Measurements from ENCODE around the gene PRKCZ.

Gene PRKCZ

GRCh38 chr1:2100780-2101108 lies 50.5 kb downstream of the PRKCZ start:
- no peak for DNase-seq (ENCODE audit: low read depth in 1 of 2, low spot score in 1 of 2)

GRCh38 chr1:2101531-2101930 lies 51.3 kb downstream of the PRKCZ start:
- no peak for DNase-seq (ENCODE audit: low read depth in 1 of 2, low spot score in 1 of 2)

- no peak for DNase-seq (ENCODE audit: low read depth in 1 of 2, low spot score in 1 of 2)
Observed at GRCh38 chr1:2101946-2102345, 51.7 kb downstream of the PRKCZ start.

GRCh38 chr1:2102753-2103152 lies 52.5 kb downstream of the PRKCZ start:
- DNase-seq (ENCODE audit: low read depth in 1 of 2, low spot score in 1 of 2), result no peak

GRCh38 chr1:2103266-2103900 lies 53.2 kb downstream of the PRKCZ start:
- DNase-seq (ENCODE audit: low read depth in 1 of 2, low spot score in 1 of 2), result no peak

GRCh38 chr1:2103901-2104590 lies 53.8 kb downstream of the PRKCZ start:
- no peak for DNase-seq (ENCODE audit: low read depth in 1 of 2, low spot score in 1 of 2)

GRCh38 chr1:2104621-2105427 lies 54.6 kb downstream of the PRKCZ start:
- no peak for DNase-seq (ENCODE audit: low read depth in 1 of 2, low spot score in 1 of 2)

GRCh38 chr1:2105781-2106524 lies 55.7 kb downstream of the PRKCZ start:
- no peak for DNase-seq (ENCODE audit: low read depth in 1 of 2, low spot score in 1 of 2)

GRCh38 chr1:2106659-2107405 lies 56.6 kb downstream of the PRKCZ start:
- DNase-seq (ENCODE audit: low read depth in 1 of 2, low spot score in 1 of 2), result no peak

GRCh38 chr1:2107586-2108212 lies 57.5 kb downstream of the PRKCZ start:
- no peak for DNase-seq (ENCODE audit: low read depth in 1 of 2, low spot score in 1 of 2)

- DNase-seq (ENCODE audit: low read depth in 1 of 2, low spot score in 1 of 2), result no peak
Observed at GRCh38 chr1:2108213-2108876, 58.1 kb downstream of the PRKCZ start.

- DNase-seq (ENCODE audit: low read depth in 1 of 2, low spot score in 1 of 2), result no peak
Observed at GRCh38 chr1:2108877-2109580, 58.8 kb downstream of the PRKCZ start.

- no peak for DNase-seq (ENCODE audit: low read depth in 1 of 2, low spot score in 1 of 2)
Observed at GRCh38 chr1:2109581-2110021, 59.4 kb downstream of the PRKCZ start.

- DNase-seq (ENCODE audit: low read depth in 1 of 2, low spot score in 1 of 2), result no peak
Observed at GRCh38 chr1:2110191-2110737, 60.1 kb downstream of the PRKCZ start.

- DNase-seq (ENCODE audit: low read depth in 1 of 2, low spot score in 1 of 2), result no peak
Observed at GRCh38 chr1:2110738-2111673, 60.8 kb downstream of the PRKCZ start.

GRCh38 chr1:2111674-2112035 lies 61.4 kb downstream of the PRKCZ start:
- DNase-seq (ENCODE audit: low read depth in 1 of 2, low spot score in 1 of 2), result no peak

- DNase-seq (ENCODE audit: low read depth in 1 of 2, low spot score in 1 of 2), result no peak
Observed at GRCh38 chr1:2112280-2112701, 62.1 kb downstream of the PRKCZ start.

- no peak for DNase-seq (ENCODE audit: low read depth in 1 of 2, low spot score in 1 of 2)
Observed at GRCh38 chr1:2113620-2114135, 63.5 kb downstream of the PRKCZ start.

All from activated T-helper 1 cell treated with anti-CD3 and anti-CD28 coated beads, Interleukin-2, amount 50 U/mL, for 16 hours (primary cell).